HepG2 (cell line): Measurements from ENCODE around the gene PGAP3. TPM values are rescaled to one million over a fixed set of nuclear protein-coding genes. Genes with fewer than 3 reads are reported as not detected.

Experiments used
- ATAC-seq: fragments of 200-7000 bp; cut with Tn5 transposase; 3 replicates; pipeline ENCODE4 v1.9.1; 2020; ENCODE audit warnings: mild to moderate bottlenecking, moderate library complexity
- BruUV-seq: library from RNA; stranded (reverse); fragments of 400-500 nt; replicated peaks from 2 replicates; lab custom pipeline; 2021; lab: Mats Ljungman, UMichigan
- CTCF ChIA-PET: fragments of 300-600 bp; formaldehyde crosslinking; extraction: SDS; loops from one replicate; lab custom pipeline; 2021; ENCODE audit warnings: low total read pairs, inconsistent platforms, low intra/inter-chr PET ratio; lab: Yijun Ruan, JAX
- POLR2A ChIA-PET: fragments of 350-600 bp; sonication (Branson Sonifier 250); formaldehyde crosslinking; loops from one replicate; lab custom pipeline; 2020; ENCODE audit warnings: antibody characterized with exemption, inconsistent platforms; lab: Yijun Ruan, JAX
- DNase-seq: peaks from one replicate; pipeline ENCODE4 v3.0.0-alpha.2; 2015; ENCODE audit warnings: low spot score
- FAIRE-seq: peaks from 3 replicates; lab custom pipeline; 2011; peaks lifted over from hg19 to GRCh38; lab: Jason Lieb, UNC
- H2AFZ ChIP-seq: one replicate; pipeline ENCODE4 v1.6.1; 2011; ENCODE audit warnings: low read length, inconsistent platforms
- H3K27ac ChIP-seq: fragments of 300-600 bp; 3 replicates; pipeline ENCODE4 v1.8.0; 2011; ENCODE audit warnings: mixed run types, mild to moderate bottlenecking, mixed read lengths, low read length, inconsistent platforms; ENCODE audit not compliant: insufficient read depth; ENCODE audit errors: extremely low read length
- H3K27me3 ChIP-seq, 2 experiments: fragments of 200-600 bp in 1 of 2; 2 replicates in 1 of 2; 3 replicates in 1 of 2; pipeline versions ENCODE4 v1.6.0 to v1.8.0; 2011; ENCODE audit warnings: low read length in 2 of 2, mild to moderate bottlenecking in 2 of 2, moderate library complexity in 2 of 2, inconsistent platforms in 1 of 2; ENCODE audit not compliant: insufficient read depth in 2 of 2, control insufficient read depth in 1 of 2
- H3K36me3 ChIP-seq, 2 experiments: fragments of 200-600 bp in 1 of 2; replicated peaks in 1 of 2; 2 replicates in 1 of 2; 3 replicates in 1 of 2; pipeline versions ENCODE4 v1.5.1 to v1.8.0; 2011; ENCODE audit warnings: low read length in 2 of 2, inconsistent platforms in 1 of 2; ENCODE audit not compliant: insufficient read depth in 2 of 2, control insufficient read depth in 1 of 2
- H3K4me1 ChIP-seq: 2 replicates; pipeline ENCODE4 v1.5.1; 2012; ENCODE audit warnings: low read length, inconsistent platforms; ENCODE audit not compliant: insufficient read depth
- H3K4me2 ChIP-seq: 2 replicates; pipeline ENCODE4 v1.6.0; 2011; ENCODE audit warnings: low read depth, low read length, inconsistent platforms
- H3K4me3 ChIP-seq, 3 experiments: fragments of 200-600 bp in 1 of 3; sonication (generic), shearing (Covaris generic) in 1 of 3; replicated peaks in 1 of 3; 2 replicates each; pipeline ENCODE4 v1.5.1; 2011 to 2016; ENCODE audit warnings: low read length in 3 of 3, inconsistent platforms in 2 of 3, low read depth in 2 of 3, mild to moderate bottlenecking in 2 of 3, control low read depth in 1 of 3, mixed read lengths in 1 of 3; ENCODE audit not compliant: insufficient read depth in 1 of 3
- H3K79me2 ChIP-seq: one replicate; pipeline ENCODE4 v1.6.1; 2011; ENCODE audit warnings: low read length, inconsistent platforms; ENCODE audit not compliant: insufficient read depth
- H3K9ac ChIP-seq: 2 replicates; pipeline ENCODE4 v1.6.0; 2011; ENCODE audit warnings: mild to moderate bottlenecking, low read depth, low read length, inconsistent platforms; ENCODE audit not compliant: insufficient read depth
- H3K9me3 ChIP-seq: 2 replicates; pipeline ENCODE4 v1.5.1; 2012; ENCODE audit warnings: mild to moderate bottlenecking, low read length
- H4K20me1 ChIP-seq: 2 replicates; pipeline ENCODE4 v1.6.0; 2011; ENCODE audit warnings: inconsistent platforms, mild to moderate bottlenecking, low read length, moderate library complexity; ENCODE audit not compliant: insufficient read depth
- AGO2 ChIP-seq: fragments of 200-400 bp; formaldehyde crosslinking; optimal IDR thresholded peaks from 2 replicates; pipeline ENCODE3; 2017; ENCODE audit warnings: mild to moderate bottlenecking, low read depth, low read length, moderate library complexity
- JUND ChIP-seq: sonication (generic); formaldehyde crosslinking; IDR thresholded peaks from 2 replicates; pipeline ENCODE4 v1.8.0; 2022; ENCODE audit warnings: mild to moderate bottlenecking, missing genetic modification reagents
- PAF1 ChIP-seq: IDR thresholded peaks from 2 replicates; pipeline ENCODE4 v1.6.1; 2016; ENCODE audit warnings: missing genetic modification reagents, missing compliant biosample characterization
- POLR2A ChIP-seq, 2 experiments: IDR thresholded peaks; 2 replicates each; pipeline ENCODE4 v1.6.1; 2011; ENCODE audit warnings: low read depth in 2 of 2, low read length in 2 of 2, mild to moderate bottlenecking in 1 of 2, moderate library complexity in 1 of 2; ENCODE audit not compliant: insufficient read depth in 1 of 2
- RBM22 ChIP-seq: fragments of 200-400 bp; formaldehyde crosslinking; optimal IDR thresholded peaks from 2 replicates; pipeline ENCODE3; 2017; ENCODE audit warnings: mild to moderate bottlenecking, low read length, moderate library complexity
- STAT6 ChIP-seq: sonication (generic); formaldehyde crosslinking; IDR thresholded peaks from 2 replicates; pipeline ENCODE4 v1.4.0; 2020; ENCODE audit warnings: missing genetic modification reagents, mild to moderate bottlenecking, borderline replicate concordance
- ZGPAT ChIP-seq: IDR thresholded peaks from 2 replicates; pipeline ENCODE4 v1.6.1; 2016; ENCODE audit warnings: mild to moderate bottlenecking
- ZMYM4 ChIP-seq: sonication (generic); formaldehyde crosslinking; IDR thresholded peaks from 2 replicates; pipeline ENCODE4 v1.8.1; 2023; ENCODE audit warnings: mild to moderate bottlenecking, missing genetic modification reagents
- ZNF768 ChIP-seq: sonication (generic); formaldehyde crosslinking; IDR thresholded peaks from 2 replicates; pipeline ENCODE4 v1.4.0; 2020; ENCODE audit warnings: missing genetic modification reagents
- WGBS: methylation state at CpG from one replicate; pipeline ENCODE4 v1.1.6; 2017; ENCODE audit warnings: low lambda C conversion rate; 5-methylcytosine and 5-hydroxymethylcytosine counted together
- in situ Hi-C: cut with HindIII; loops from 2 replicates; pipeline ENCODE4 v1.10.0; 2017; ENCODE audit warnings: low pct_unique_long_range_greater_than_20kb; ENCODE audit not compliant: extremely low pct_ligation_motif_present
- intact Hi-C: fragments of 100-400 bp; cut with micrococcal nuclease; formaldehyde crosslinking; loops from one replicate; pipeline ENCODE4 v1.10.0; 2022; ENCODE audit not compliant: unreplicated experiment
- polyA plus RNA-seq, 8 experiments: library from polyadenylated mRNA; depleted of rRNA in 3 of 8; stranded (reverse) in 7 of 8; unstranded in 1 of 8; fragments of >200 nt; fragmentation: Illumina TruSeq in 4 of 8; extraction: Trizol in 4 of 8; gene quantifications; 2 replicates each; pipeline versions ENCODE4 v1.2.1 to v1.2.3, GENCODE V29; 2011 to 2016; ENCODE audit warnings: low read depth in 4 of 8, missing spikeins in 1 of 8, mixed read lengths in 1 of 8; ENCODE audit not compliant: insufficient read depth in 1 of 8
- total RNA-seq, 5 experiments: library from RNA; depleted of rRNA; stranded (reverse); fragments of >200 nt; fragmentation: Illumina TruSeq; extraction: Trizol; gene quantifications; 2 replicates each; pipeline ENCODE4 v1.2.3, GENCODE V29; 2016; ENCODE audit warnings: low read depth in 1 of 5
- TF ChIP-seq, protein P1 (sequence below): sonication (generic); formaldehyde crosslinking; IDR thresholded peaks from 2 replicates; pipeline ENCODE4 v1.9.0; 2022; ENCODE audit warnings: missing genetic modification reagents, mild to moderate bottlenecking, borderline replicate concordance

The PGAP3 gene
- total and polyA plus RNA-seq, 2 of the 13 experiments (the other 11 are each of a cell fraction or from before 2014, with no cell fraction given), result 11.9 to 14.6 TPM

DNA sequence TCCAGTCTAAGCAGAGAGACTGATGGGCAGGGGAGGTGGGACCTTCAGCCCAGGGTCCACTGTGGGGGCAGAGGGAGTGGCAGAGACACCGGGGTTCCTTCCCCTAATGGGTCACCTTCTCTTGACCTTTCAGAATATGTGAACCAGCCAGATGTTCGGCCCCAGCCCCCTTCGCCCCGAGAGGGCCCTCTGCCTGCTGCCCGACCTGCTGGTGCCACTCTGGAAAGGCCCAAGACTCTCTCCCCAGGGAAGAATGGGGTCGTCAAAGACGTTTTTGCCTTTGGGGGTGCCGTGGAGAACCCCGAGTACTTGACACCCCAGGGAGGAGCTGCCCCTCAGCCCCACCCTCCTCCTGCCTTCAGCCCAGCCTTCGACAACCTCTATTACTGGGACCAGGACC, 39.7 kb upstream of the PGAP3 start (continued):
- TF ChIP-seq, protein P1, sequence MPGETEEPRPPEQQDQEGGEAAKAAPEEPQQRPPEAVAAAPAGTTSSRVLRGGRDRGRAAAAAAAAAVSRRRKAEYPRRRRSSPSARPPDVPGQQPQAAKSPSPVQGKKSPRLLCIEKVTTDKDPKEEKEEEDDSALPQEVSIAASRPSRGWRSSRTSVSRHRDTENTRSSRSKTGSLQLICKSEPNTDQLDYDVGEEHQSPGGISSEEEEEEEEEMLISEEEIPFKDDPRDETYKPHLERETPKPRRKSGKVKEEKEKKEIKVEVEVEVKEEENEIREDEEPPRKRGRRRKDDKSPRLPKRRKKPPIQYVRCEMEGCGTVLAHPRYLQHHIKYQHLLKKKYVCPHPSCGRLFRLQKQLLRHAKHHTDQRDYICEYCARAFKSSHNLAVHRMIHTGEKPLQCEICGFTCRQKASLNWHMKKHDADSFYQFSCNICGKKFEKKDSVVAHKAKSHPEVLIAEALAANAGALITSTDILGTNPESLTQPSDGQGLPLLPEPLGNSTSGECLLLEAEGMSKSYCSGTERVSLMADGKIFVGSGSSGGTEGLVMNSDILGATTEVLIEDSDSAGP, result peak; percentile 35; the same call in 1 of the 2 replicates
- TF ChIP-seq POLR2A (IDR thresholded peaks at IDR 0.05; ENCODE audit: insufficient read depth in 1 of 2, low read depth in 2 of 2, low read length in 2 of 2) (0 out of 4 replicates have a peak, but pooled peaks of 1 of the 2 experiments have one; percentile 3), ZGPAT (CRISPR knock-in tag) (no peak), ZMYM4 (CRISPR knock-in tag) (no peak)

- no peak overlapping the region for H3K27ac ChIP-seq
- H3K9ac ChIP-seq, result no peak overlapping the region
- POLR2A ChIA-PET, result interaction anchor here (1.4 to 1.9 kb wide), 2 partner anchors 13 to 31 kb away, joined by 5 to 11 read pairs; no protein-coding TSS in a partner anchor
- no peak overlapping the region for H3K4me2 ChIP-seq
- H2AFZ ChIP-seq, result no peak overlapping the region
- DNase-seq (no peak), FAIRE-seq (no peak), ATAC-seq (no peak)
- peaks cover 19% of the 10 kb centered on the region for H3K4me1 ChIP-seq
- no peaks in the 10 kb centered on the region for H3K27me3 ChIP-seq
- no peaks in the 10 kb centered on the region for H3K9me3 ChIP-seq
- TF ChIP-seq PAF1 (CRISPR knock-in tag) (0 out of 2 replicates have a peak, but pooled peaks have one; percentile 10), STAT6 (CRISPR knock-in tag) (no peak), JUND (CRISPR knock-in tag) (no peak), RBM22 (peak; percentile 65), ZNF768 (CRISPR knock-in tag) (0 out of 2 replicates have a peak, but pooled peaks have one; percentile 15), AGO2 (peak; percentile 83), POLR2A (IDR thresholded peaks at IDR 0.05; ENCODE audit: insufficient read depth in 1 of 2, low read depth in 2 of 2, low read length in 2 of 2) (peak in 1 of 2 experiments; percentile 45; a peak in 2 of 4 replicates)
- WGBS, result 96% methylated on average over 5 of the region's 9 CpGs
- intact Hi-C loops, result no loop called here
- no peak overlapping the region for H3K4me3 ChIP-seq
- in situ Hi-C loops, result no loop called here
- BruUV-seq, result no TSS peak
- CTCF ChIA-PET, result no interaction called here
- H3K36me3 ChIP-seq, result peaks cover 19 to 57% of the 10 kb centered on the region in 2 experiments; a peak in 4 of 5 replicates
- no peaks in the 10 kb centered on the region for H4K20me1 ChIP-seq
- H3K79me2 ChIP-seq, result peaks cover 4% of the 10 kb centered on the region
These were observed 38.8 kb upstream of the PGAP3 start for GRCh38 chr17:39726617-39727016.
